ENCODE results near the gene UBE3B.
"Not testable (repeated sequence)": the region's sequence is repeated elsewhere in the genome, so short reads cannot be mapped to it uniquely, and the experiment has no call there.

The UBE3B gene

DNA sequence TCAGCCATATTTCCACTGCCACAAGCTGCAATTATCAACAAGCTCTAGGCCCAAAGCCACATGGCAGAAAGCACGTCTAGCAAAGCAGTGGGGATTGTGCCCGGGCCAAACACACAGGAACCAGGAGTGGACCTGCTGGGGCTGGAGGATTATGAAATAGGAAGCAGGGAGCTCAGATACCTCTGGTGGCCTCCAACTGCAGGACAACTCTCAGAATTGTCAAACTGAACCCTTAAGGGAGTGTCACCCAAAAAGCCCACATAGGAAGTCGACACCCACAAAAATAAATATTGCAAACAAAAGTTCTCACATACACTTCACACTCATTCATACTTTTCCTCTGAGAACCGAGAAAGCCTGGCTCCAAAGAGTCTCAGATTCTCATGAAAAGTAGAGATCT, 26.5 kb upstream of the UBE3B start:
- no peak for DNase-seq (ENCODE audit: low spot score)

DNA sequence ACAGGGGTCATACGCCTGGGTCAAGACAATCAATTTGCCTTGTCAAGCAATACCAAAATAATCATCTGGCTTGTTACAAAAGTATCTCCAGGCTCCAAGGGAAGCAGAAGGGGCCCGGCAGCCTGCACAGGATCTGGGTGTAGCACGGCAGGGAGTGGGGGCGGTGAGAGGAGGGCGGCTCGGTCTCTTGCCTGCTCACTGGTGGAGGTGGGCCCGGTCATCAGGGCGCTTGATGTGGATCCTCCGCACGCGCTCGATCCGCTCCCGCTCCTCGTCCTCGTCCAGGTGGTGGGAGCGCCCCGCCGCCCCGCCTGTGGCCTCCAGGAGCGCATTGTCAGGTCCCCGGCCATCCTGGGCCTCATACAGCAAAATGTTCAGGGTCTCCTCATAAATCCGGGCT, 26.0 kb upstream of the UBE3B start:
- DNase-seq (ENCODE audit: low spot score): no peak

DNA sequence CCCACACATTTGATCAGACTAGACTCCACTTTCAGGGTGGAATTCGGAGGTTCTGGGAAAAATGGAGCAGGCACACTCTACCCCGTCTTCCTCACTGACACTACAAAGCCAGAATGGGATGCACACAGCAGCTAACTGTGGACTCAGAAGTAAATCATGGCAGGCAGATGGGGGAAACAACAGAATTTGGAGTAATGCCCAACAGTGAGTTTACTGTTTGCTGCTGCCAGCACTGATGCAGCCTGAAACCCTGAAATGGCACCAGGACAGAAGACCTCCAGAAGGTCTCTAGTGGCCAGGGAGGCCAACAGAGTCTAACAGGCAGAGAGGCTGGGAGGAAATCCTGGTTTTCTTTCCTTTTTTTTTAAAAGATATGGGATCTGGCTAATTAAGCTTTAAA, 24.9 kb upstream of the UBE3B start:
- no peak for DNase-seq (ENCODE audit: low spot score)

DNA sequence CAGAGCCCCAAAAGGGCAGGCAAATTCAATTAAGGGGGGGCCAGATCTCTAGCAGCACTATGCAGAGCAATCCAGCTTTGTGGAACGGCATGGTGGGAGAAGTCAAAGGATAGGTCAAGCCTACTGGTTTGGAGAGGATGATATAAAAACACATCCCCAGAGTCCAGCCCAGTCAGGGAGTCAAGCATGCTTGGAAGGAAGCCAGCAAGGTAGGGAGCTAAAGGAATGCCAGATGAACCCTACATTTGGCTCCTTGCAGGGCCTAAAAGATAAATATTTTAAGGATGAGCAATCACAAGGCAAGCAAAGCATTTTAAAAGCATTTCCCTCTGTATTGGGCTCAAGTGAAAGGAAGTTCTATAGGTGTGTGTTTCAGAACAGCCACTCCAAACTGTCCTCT, 21.7 kb upstream of the UBE3B start:
- DNase-seq (ENCODE audit: low spot score): no peak

- DNase-seq (ENCODE audit: low spot score): no peak
Measured at GRCh38 chr12:109458086-109458485, 19.3 kb upstream of the UBE3B start.

DNA sequence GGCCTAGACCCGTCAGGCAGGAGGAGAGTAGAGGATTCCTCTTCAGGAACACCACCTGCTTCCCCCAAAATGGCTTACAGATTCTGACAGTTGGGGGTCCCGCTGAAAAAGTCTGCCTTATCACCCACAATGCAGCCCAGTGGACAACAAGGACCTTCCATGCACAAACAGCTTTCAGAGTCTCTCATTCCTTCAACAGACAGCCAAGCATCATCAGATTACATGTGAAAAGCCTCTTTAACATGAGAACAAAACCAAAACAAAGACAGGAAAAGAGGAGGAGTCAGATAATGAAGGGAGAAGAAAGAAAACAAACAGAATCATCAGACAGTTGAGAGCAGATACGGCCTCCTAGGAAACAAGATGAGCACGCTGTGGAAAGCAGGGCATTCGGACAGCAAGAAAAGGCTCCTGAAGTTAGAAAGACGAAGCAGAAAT, 18.6 kb upstream of the UBE3B start:
- peak; percentile 54 for DNase-seq (ENCODE audit: low spot score)

DNA sequence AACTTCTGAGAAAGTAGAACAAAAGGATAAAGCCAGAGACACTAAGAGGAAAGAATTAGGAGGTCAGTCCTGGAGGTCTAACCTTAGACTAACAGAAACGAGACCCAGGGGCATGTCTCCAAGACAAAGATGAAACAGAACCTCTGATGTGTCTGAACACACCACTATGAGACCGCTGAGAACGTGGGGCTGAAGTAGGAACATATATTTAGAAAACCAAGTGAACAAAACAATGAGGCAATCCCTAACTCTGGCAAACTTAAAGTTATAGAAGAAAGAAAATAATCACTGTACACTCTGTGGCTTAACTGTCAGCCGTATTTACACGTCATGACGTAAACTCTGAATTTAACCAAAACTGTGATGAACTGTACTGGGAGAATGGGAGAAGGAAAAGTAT, 18.2 kb upstream of the UBE3B start:
- no peak for DNase-seq (ENCODE audit: low spot score)

DNA sequence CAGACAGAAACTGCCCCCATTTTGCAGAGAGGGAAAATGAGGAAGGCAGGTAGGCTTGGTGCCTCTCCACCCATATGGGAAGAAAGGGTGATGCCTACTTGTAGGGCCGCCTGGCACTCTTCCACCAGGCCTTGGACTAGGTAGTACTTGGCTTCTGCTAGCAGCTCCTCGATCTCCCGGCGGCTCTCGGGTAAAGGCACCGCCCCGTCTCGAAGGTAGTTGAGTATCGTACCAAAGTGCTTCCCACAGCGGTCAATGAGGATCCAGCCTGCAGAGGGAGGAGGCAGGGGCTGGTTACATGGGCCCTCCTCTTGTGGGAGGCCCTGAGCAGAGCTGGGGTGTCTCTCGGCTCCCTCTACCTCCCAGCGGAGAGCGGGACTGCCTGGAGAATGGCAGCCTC, 16.9 kb upstream of the UBE3B start:
- no peak for DNase-seq (ENCODE audit: low spot score)

- peak; percentile 52 for DNase-seq (ENCODE audit: low spot score)
Measured at GRCh38 chr12:109461049-109461845, 16.2 kb upstream of the UBE3B start.

GRCh38 chr12:109461846-109462756, 15.3 kb upstream of the UBE3B start:
- DNase-seq (ENCODE audit: low spot score): peak; percentile 71

GRCh38 chr12:109462868-109463692, 14.4 kb upstream of the UBE3B start:
- peak; percentile 36 for DNase-seq (ENCODE audit: low spot score)

GRCh38 chr12:109463756-109464155, 13.7 kb upstream of the UBE3B start:
- no peak for DNase-seq (ENCODE audit: low spot score)

DNA sequence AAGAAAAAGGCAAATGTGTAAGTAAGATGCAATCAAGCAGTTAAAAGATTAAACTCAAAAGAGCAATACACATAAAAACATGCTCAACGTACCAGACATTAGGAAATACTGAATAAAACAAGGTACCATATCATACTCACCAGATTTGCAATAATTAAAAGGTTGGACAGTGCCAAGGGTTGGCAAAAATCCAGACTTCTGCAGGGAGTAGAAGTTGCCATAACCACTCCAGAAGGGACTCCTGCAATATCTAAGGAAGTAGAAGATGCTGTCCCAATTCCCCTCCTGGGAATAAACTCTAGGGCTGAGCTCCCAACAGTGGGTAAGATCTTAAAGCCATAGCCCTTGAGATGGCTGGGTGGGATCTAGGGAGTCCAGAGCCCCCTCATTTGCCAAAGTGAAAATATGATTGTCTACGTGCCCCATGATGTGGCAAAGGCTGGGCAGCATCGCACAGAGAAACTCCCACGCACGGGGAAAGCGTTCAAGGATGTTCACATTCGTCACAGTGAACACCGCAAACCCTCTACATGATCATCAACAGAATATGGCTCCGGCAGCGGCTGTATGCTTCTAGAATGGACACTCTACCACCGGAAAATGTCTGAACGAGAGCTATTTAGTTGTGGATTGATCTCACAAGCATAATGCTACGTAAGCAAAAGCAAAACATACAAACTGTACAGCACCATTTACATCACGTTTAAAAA, 12.6 kb upstream of the UBE3B start:
- DNase-seq (ENCODE audit: low spot score): no peak

- no peak for DNase-seq (ENCODE audit: low spot score)
Measured at GRCh38 chr12:109466305-109466704, 11.1 kb upstream of the UBE3B start.

DNA sequence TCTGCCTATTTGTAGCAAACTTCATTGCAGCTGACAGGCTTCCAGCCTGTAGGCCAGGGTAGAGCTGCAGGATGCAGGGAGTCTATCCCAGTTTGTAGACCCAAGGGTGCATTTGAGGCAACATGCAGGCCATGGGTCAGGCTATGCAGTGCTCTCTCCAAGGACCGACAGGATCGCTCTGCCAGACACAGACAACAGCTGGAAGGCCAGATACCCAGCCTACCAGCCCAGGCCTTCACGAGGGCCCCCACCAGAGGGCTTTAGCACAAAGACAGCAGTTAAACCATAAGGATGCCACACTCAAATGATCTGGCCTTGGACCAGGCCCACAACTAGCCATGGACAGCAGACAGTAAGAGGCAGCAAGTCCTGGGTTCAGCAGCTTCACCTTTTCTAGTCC, 10.6 kb upstream of the UBE3B start:
- DNase-seq (ENCODE audit: low spot score): peak; percentile 43

DNA sequence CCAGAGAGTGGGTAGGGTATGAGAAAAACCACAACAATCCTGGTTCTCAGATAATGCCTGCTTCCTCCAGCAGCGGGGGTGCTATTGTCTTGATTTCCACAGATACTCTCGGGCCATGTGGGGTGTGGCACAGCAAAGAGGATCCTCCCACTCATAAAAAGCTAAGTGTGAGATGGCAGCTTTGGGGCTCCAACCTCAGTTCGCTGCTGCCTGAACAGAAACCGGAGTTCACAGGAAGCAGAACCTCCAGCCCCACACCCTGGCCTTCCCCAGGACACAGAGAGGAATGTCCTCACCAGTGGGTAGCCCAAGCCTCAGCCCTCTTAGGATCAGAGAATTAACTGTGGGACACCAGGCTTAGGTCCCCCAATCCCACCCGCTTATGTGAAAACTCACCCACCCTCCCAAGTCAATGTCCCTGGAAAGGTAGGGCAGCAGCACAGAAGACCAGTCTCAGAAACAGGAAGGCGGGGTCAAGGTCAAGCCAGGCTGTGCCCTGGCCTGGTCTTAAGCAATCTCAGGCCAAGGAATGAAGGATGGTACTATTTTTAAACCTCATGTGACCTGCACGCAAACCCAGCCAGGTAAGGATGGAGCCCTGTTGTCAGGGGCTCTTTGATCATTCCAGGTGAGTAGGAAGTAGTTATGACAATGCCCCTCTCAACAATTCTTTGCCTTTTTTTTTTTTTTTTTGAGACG, 9.3 kb upstream of the UBE3B start:
- DNase-seq (ENCODE audit: low spot score): no peak

DNA sequence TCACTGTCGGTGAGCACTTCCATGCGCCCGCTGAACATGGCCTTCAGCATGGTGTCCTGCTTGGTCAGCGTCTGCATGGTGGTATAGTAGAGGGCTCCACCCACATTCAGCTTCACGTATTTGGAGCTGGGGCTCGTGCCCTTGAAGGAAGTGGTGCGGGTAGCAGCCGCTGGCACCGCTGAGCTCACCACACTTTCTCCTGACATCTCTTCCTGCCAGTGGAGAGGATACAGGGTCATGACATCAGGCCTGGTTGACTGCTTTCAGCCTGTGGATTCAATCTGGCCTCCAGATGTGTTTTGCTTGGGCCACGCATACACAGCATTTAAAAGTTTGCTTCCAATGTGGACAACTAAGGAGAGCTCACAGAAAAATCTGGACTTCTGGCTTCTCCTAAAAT, 7.9 kb upstream of the UBE3B start:
- DNase-seq (ENCODE audit: low spot score): no peak

- no peak for DNase-seq (ENCODE audit: low spot score)
Measured at GRCh38 chr12:109473006-109473405, 4.4 kb upstream of the UBE3B start.

DNA sequence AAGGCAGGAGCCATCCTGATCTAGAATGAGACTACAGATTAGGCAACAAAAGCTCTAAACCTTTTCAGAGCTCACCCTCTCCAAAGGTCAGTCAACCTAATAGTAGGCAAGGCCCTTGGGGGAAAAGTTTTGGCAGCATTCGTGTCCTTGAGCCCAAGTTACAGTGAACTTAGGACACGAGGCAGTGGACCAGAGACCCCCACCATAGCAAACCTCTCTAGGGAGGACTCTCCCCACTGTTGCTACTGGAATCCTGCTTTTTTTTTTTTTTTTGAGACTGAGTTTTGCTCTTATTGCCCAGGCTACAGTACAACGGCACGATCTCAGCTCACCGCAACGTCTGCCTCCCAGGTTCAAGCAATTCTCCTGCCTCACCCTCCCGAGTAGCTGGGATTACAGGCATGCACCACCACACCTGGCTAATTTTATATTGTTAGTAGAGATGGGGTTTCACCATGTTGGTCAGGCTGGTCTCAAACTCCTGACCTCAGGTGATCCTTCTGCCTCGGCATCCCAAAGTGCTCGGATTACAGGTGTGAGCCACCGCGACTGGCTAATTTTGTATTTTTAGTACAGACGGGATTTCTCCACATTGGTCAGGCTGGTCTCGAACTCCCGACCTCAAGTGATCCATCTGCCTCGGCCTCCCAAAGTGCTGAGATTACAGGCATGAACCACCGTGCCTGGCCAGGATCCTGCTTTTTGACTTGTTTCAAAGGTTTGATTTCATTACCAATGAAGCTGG, 3.7 kb upstream of the UBE3B start:
- not testable (repeated sequence) for DNase-seq (ENCODE audit: low spot score)

- no peak for DNase-seq (ENCODE audit: low spot score)
Measured at GRCh38 chr12:109475121-109475520, 2.3 kb upstream of the UBE3B start.
